ENCODE results near the gene SRPK3. TPM values are rescaled to one million over a fixed set of nuclear protein-coding genes. Genes with fewer than 3 reads are reported as not detected.

The SRPK3 gene
- total RNA-seq, 2 experiments from 2014 or later: not detected

- Histone ChIP-seq H3K4me1 (ENCODE audit: insufficient read depth, low read length) (no peaks in the 10 kb centered on the region), H3K27ac (ENCODE audit: low read depth in 1 of 2, low read length in 2 of 2) (no peak overlapping the region), H3K9me3 (ENCODE audit: control insufficient read depth in 1 of 2, insufficient read depth in 1 of 2, low read length in 2 of 2) (no peaks in the 10 kb centered on the region), H3K4me3 (ENCODE audit: low read length) (no peak overlapping the region), H3K36me3 (ENCODE audit: insufficient read depth, low read length) (no peaks in the 10 kb centered on the region), H3K27me3 (ENCODE audit: control insufficient read depth in 1 of 2, insufficient read depth in 2 of 2, low read length in 2 of 2) (no peaks in the 10 kb centered on the region)
- Mint-ChIP-seq H3K27me3 (no peaks in the 10 kb centered on the region), H3K9me3 (no peaks in the 10 kb centered on the region), H3K4me1 (ENCODE audit: low read depth) (no peaks in the 10 kb centered on the region), H3K36me3 (ENCODE audit: low read depth) (no peaks in the 10 kb centered on the region), H3K27ac (no peak overlapping the region), H3K4me3 (no peak overlapping the region)
- TF ChIP-seq CTCF (IDR thresholded peaks at IDR 0.05): no peak
- CTCF ChIA-PET: no interaction called here
- ATAC-seq (ENCODE audit: poor library complexity) (no peak), DNase-seq (no peak)
- intact Hi-C loops (cut with DNase I, micrococcal nuclease): loop anchor here in 1 of 2 experiments (10.0 kb wide), 1 partner anchor 65 kb away; the partner anchor contains the start of gene SLC6A8
- POLR2A ChIA-PET: no interaction called here
Observed at GRCh38 chrX:153750127-153750774, 30.6 kb upstream of the SRPK3 start.

GRCh38 chrX:153755136-153755535, 25.7 kb upstream of the SRPK3 start:
- Histone ChIP-seq H3K36me3 (ENCODE audit: insufficient read depth, low read length) (no peaks in the 10 kb centered on the region), H3K27me3 (ENCODE audit: control insufficient read depth in 1 of 2, insufficient read depth in 2 of 2, low read length in 2 of 2) (no peaks in the 10 kb centered on the region), H3K27ac (ENCODE audit: low read depth in 1 of 2, low read length in 2 of 2) (no peak overlapping the region), H3K9me3 (ENCODE audit: control insufficient read depth in 1 of 2, insufficient read depth in 1 of 2, low read length in 2 of 2) (no peaks in the 10 kb centered on the region), H3K4me3 (ENCODE audit: low read length) (no peak overlapping the region), H3K4me1 (ENCODE audit: insufficient read depth, low read length) (no peaks in the 10 kb centered on the region)
- H3K9me3 Mint-ChIP-seq: no peaks in the 10 kb centered on the region
- DNase-seq (peak in 1 of 14 experiments; percentile 20), ATAC-seq (ENCODE audit: poor library complexity) (no peak)
- no peaks in the 10 kb centered on the region for H3K36me3 Mint-ChIP-seq (ENCODE audit: low read depth)
- H3K27me3 Mint-ChIP-seq: no peaks in the 10 kb centered on the region
- H3K4me3 Mint-ChIP-seq: no peak overlapping the region
- TF ChIP-seq CTCF (IDR thresholded peaks at IDR 0.05): no peak
- ChIA-PET POLR2A (no interaction called here), CTCF (no interaction called here)
- no peaks in the 10 kb centered on the region for H3K4me1 Mint-ChIP-seq (ENCODE audit: low read depth)
- no peak overlapping the region for H3K27ac Mint-ChIP-seq
- intact Hi-C loops (cut with DNase I, micrococcal nuclease): loop anchor here in 1 of 2 experiments (10.0 kb wide), 1 partner anchor 70 kb away; the partner anchor contains the start of gene SLC6A8

- ChIA-PET POLR2A (no interaction called here), CTCF (no interaction called here)
- no peak for DNase-seq
- TF ChIP-seq CTCF (IDR thresholded peaks at IDR 0.05): no peak
- Mint-ChIP-seq H3K27me3 (no peaks in the 10 kb centered on the region), H3K9me3 (no peaks in the 10 kb centered on the region), H3K4me3 (no peak overlapping the region), H3K27ac (no peak overlapping the region), H3K36me3 (ENCODE audit: low read depth) (no peaks in the 10 kb centered on the region), H3K4me1 (ENCODE audit: low read depth) (peaks cover 4% of the 10 kb centered on the region)
- Histone ChIP-seq H3K9me3 (ENCODE audit: control insufficient read depth in 1 of 2, insufficient read depth in 1 of 2, low read length in 2 of 2) (no peaks in the 10 kb centered on the region), H3K27ac (ENCODE audit: low read depth in 1 of 2, low read length in 2 of 2) (no peak overlapping the region), H3K4me3 (ENCODE audit: low read length) (no peak overlapping the region), H3K27me3 (ENCODE audit: control insufficient read depth in 1 of 2, insufficient read depth in 2 of 2, low read length in 2 of 2) (no peaks in the 10 kb centered on the region), H3K36me3 (ENCODE audit: insufficient read depth, low read length) (no peaks in the 10 kb centered on the region), H3K4me1 (ENCODE audit: insufficient read depth, low read length) (peaks cover 5% of the 10 kb centered on the region)
- intact Hi-C loops (cut with DNase I, micrococcal nuclease): loop anchor here in 1 of 2 experiments (10.0 kb wide), 1 partner anchor 123 kb away; the partner anchor contains the start of gene L1CAM
- no peak for ATAC-seq (ENCODE audit: poor library complexity)
Observed at GRCh38 chrX:153761863-153762262, 19.0 kb upstream of the SRPK3 start.

Measured in CD4-positive, alpha-beta T cell (primary cell).